ENCODE data around the gene HS6ST2. TPM values are rescaled to one million over a fixed set of nuclear protein-coding genes. Genes with fewer than 3 reads are reported as not detected.

The HS6ST2 gene
- polyA plus RNA-seq, 1 of the 3 experiments (the other 2 are of a cell fraction), result 0.05 TPM

DNA sequence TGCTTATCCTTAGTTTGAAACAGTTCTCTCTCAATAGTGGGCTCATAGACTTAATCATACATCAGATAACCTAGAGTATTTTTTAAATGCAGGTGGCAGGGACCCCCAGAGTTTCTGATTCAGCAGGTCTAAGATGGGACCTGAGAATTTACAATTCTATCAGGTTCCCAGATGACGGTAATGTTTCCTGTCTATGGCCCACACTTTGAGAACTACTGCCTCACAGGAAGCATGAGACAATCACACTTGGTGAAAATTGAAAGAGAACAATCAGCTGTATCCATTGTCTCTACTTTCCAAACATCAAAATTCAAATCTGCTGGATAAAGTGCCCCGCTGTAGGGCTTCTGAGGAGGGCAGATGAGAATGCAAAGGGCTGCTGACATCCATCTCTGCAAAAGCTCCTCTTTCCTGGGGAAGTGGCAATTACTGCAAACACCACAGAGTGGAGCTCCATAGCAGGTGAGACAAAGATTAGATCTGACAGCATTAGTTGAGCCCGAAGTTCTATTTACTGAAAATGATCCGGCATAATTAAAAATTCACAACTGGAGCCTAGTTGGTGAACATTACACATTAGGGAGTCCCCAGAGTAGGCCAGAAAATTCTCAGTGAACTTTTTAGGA, 281.8 kb downstream of the HS6ST2 start:
- Histone ChIP-seq H3K27me3 (ENCODE audit: insufficient read depth) (no peaks in the 10 kb centered on the region), H3K4me1 (ENCODE audit: control insufficient read depth in 1 of 2, insufficient read depth in 2 of 2, low read depth in 1 of 2, low read length in 1 of 2) (no peaks in the 10 kb centered on the region), H3K79me2 (ENCODE audit: insufficient read depth) (no peaks in the 10 kb centered on the region), H3K36me3 (replicated peaks in 1 of 2; ENCODE audit: control insufficient read depth in 1 of 2, insufficient read depth in 2 of 2, low read length in 1 of 2) (no peaks in the 10 kb centered on the region), H4K20me1 (ENCODE audit: insufficient read depth) (no peaks in the 10 kb centered on the region), H2AFZ (ENCODE audit: low read depth) (no peak overlapping the region), H3K9me3 (no peaks in the 10 kb centered on the region), H3F3A (replicated peaks; ENCODE audit: insufficient read depth) (no peaks in the 10 kb centered on the region), H3K4me2 (no peak overlapping the region), H3K27ac (ENCODE audit: low read depth in 2 of 2, low read length in 1 of 2) (no peak overlapping the region), H3K9me2 (no peaks in the 10 kb centered on the region), H3K4me3 (ENCODE audit: low read depth in 2 of 2, low read length in 1 of 2) (no peak overlapping the region), H3K9ac (no peak overlapping the region)
- POLR2A ChIA-PET, result no interaction called here
- DNase-seq, result no peak
- CTCF ChIA-PET, result no interaction called here
- 26% methylated on average over 4 of the region's 4 CpGs for WGBS (ENCODE audit: low lambda C conversion rate)
- TF ChIP-seq RXRA (IDR thresholded peaks at IDR 0.05; ENCODE audit: borderline replicate concordance, low read depth) (no peak), ZBTB33 (IDR thresholded peaks at IDR 0.05; ENCODE audit: borderline replicate concordance, low read depth) (no peak), RCOR1 (IDR thresholded peaks at IDR 0.05; ENCODE audit: low read length) (no peak), POLR2AphosphoS5 (IDR thresholded peaks at IDR 0.05; ENCODE audit: low read depth, low read length) (no peak), TEAD4 (IDR thresholded peaks at IDR 0.05; ENCODE audit: borderline replicate concordance, insufficient read depth) (no peak), EZH2phosphoT487 (IDR thresholded peaks at IDR 0.05; ENCODE audit: borderline replicate concordance, low read depth) (no peak), MEF2A (IDR thresholded peaks at IDR 0.05; ENCODE audit: borderline replicate concordance, low read depth) (no peak), JUND (IDR thresholded peaks at IDR 0.05) (no peak), CHD2 (IDR thresholded peaks at IDR 0.05; ENCODE audit: low read length, partially characterized antibody) (no peak)

GRCh38 chrX:132676102-132676501, 282.3 kb downstream of the HS6ST2 start:
- Histone ChIP-seq H3K9me2 (no peaks in the 10 kb centered on the region), H4K20me1 (ENCODE audit: insufficient read depth) (no peaks in the 10 kb centered on the region), H3K9ac (no peak overlapping the region), H3K4me3 (ENCODE audit: low read depth in 2 of 2, low read length in 1 of 2) (no peak overlapping the region), H3K9me3 (no peaks in the 10 kb centered on the region), H3K36me3 (replicated peaks in 1 of 2; ENCODE audit: control insufficient read depth in 1 of 2, insufficient read depth in 2 of 2, low read length in 1 of 2) (no peaks in the 10 kb centered on the region), H3F3A (replicated peaks; ENCODE audit: insufficient read depth) (no peaks in the 10 kb centered on the region), H3K4me2 (no peak overlapping the region), H3K27ac (ENCODE audit: low read depth in 2 of 2, low read length in 1 of 2) (no peak overlapping the region), H3K79me2 (ENCODE audit: insufficient read depth) (no peaks in the 10 kb centered on the region), H2AFZ (ENCODE audit: low read depth) (no peak overlapping the region), H3K27me3 (ENCODE audit: insufficient read depth) (no peaks in the 10 kb centered on the region), H3K4me1 (ENCODE audit: control insufficient read depth in 1 of 2, insufficient read depth in 2 of 2, low read depth in 1 of 2, low read length in 1 of 2) (no peaks in the 10 kb centered on the region)
- 27% methylated on average over 3 of the region's 3 CpGs for WGBS (ENCODE audit: low lambda C conversion rate)
- TF ChIP-seq NFIC (IDR thresholded peaks at IDR 0.05; ENCODE audit: borderline replicate concordance) (no peak), NRF1 (IDR thresholded peaks at IDR 0.05; ENCODE audit: low read depth, low read length) (no peak), TAF1 (IDR thresholded peaks at IDR 0.05; ENCODE audit: borderline replicate concordance, low read depth, low read length) (no peak), IRF3 (IDR thresholded peaks at IDR 0.05; ENCODE audit: low read depth, low read length) (no peak), USF2 (IDR thresholded peaks at IDR 0.05; ENCODE audit: borderline replicate concordance, low read depth, low read length) (no peak), MEF2A (IDR thresholded peaks at IDR 0.05; ENCODE audit: borderline replicate concordance, low read depth) (no peak), RAD21 (IDR thresholded peaks at IDR 0.05; ENCODE audit: low read length) (no peak), FOXM1 (IDR thresholded peaks at IDR 0.05; ENCODE audit: low read depth) (no peak), SMC3 (IDR thresholded peaks at IDR 0.05; ENCODE audit: low read depth, low read length) (no peak), EZH2phosphoT487 (IDR thresholded peaks at IDR 0.05; ENCODE audit: borderline replicate concordance, low read depth) (no peak), PBX3 (IDR thresholded peaks at IDR 0.05) (no peak), POLR2AphosphoS5 (IDR thresholded peaks at IDR 0.05; ENCODE audit: low read depth, low read length) (no peak), ZBTB33 (IDR thresholded peaks at IDR 0.05; ENCODE audit: borderline replicate concordance, low read depth) (no peak)
- DNase-seq, result no peak
- CTCF ChIA-PET, result no interaction called here
- POLR2A ChIA-PET, result no interaction called here

Data from SK-N-SH (cell line).